ENCODE data around the gene MCTP1.
"Not testable (repeated sequence)": the region's sequence is repeated elsewhere in the genome, so short reads cannot be mapped to it uniquely, and the experiment has no call there.

Gene MCTP1

DNA sequence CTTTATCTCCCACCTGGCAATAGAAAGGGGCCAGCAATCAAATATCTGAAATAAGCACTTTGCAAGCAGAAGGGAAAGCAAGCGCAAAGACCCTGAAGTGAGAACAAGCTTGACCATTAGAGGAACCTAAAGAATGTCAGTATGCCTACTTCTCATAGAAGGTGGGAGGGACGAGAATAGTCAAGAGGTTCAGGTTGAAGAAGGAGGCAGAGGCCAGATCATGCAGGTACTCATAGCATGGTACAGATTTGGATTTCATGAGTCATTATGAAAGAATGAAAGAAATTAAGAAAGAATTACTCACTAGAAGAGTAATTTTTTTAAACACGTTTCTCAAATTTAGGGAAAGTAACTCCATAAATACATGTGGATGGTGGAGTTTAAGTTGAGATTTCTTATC lies 33.7 kb downstream of the MCTP1 start:
- DNase-seq, result no peak

- no peak for DNase-seq
These were observed 40.4 kb downstream of the MCTP1 start for GRCh38 chr5:95244479-95244878.

GRCh38 chr5:95241635-95242034 lies 43.3 kb downstream of the MCTP1 start:
- no peak for DNase-seq

GRCh38 chr5:95241161-95241560 lies 43.7 kb downstream of the MCTP1 start:
- no peak for DNase-seq

- DNase-seq, result no peak
These were observed 46.2 kb downstream of the MCTP1 start for GRCh38 chr5:95238560-95239325.

- no peak for DNase-seq
These were observed 47.6 kb downstream of the MCTP1 start for GRCh38 chr5:95237324-95237723.

GRCh38 chr5:95235439-95235982 lies 49.4 kb downstream of the MCTP1 start:
- no peak for DNase-seq

DNA sequence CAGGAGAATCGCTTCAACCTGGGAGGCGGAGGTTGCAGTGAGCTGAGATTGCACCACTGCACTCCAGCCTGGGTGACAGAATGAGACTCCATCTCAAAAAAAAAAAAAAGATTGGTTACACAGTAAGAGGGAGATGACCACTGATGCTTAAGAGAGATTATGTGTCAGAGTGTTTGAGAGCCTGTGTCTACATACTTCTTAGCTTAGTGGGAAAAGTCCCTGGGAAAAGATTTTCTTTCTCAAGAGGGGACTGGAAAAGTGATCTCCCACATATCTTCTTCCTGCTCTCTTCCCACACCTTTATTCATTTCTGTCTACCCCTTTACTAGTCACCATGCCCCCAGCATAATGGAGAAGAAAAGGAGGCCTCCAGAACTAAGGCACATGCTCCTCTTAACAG lies 55.2 kb downstream of the MCTP1 start:
- DNase-seq, result no peak

- no peak for DNase-seq
These were observed 60.0 kb downstream of the MCTP1 start for GRCh38 chr5:95224701-95225459.

- DNase-seq, result no peak
These were observed 61.2 kb downstream of the MCTP1 start for GRCh38 chr5:95223566-95224258.

DNA sequence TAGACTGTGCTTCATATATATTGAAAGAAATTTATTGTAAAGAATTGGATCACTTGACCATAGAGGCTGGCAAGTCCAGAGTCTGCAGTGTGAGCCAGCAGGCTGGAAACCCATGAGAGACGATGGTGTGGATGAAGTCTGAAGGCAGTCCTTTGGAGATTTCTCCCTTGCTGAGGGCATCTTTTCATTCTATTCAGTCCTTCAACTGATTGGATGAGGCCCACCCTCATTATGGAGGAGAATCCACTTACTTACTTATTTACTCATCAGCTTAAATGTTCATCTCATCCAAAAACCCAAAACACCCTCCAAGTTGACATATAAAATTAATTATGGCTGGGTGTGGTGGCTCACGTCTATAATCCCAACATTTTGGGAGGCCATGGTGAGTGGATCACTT lies 62.1 kb downstream of the MCTP1 start:
- DNase-seq, result no peak

DNA sequence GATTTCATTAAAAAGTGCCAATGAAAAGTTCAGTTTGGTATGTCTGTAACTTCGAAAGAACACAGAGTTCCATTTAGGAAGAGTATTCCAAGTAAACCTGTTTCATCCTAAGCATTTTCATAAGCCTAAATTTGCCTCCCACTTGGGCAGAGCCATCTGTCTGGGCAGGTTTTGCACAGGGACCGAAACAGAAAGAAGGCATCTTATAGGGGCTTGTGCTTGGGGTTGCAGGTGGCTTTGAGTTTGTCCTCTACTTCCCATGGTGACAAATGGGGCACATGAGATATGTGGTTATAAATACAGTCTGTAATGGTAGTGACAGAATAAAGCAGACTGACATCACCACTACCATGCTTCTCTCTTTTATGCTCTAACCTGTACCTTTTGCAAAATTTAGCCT lies 63.7 kb downstream of the MCTP1 start:
- no peak for DNase-seq

DNA sequence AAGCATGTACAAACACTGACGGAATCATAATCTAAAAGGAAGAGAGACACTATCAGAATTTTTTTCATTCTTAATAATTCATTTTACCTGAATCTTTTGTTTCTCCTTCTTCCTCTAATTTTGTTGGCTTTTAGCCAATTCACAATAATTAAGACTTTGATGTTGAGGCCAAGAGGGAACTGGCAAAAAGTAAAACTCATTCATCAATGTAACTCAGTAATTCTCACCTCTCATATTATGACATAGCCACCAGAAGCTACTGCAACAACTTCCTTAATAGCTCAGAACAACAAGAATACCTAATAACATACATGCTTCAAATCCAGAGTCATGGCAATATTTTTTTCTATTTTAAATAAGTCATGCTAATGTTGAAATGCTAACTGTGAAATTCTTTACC lies 64.5 kb downstream of the MCTP1 start:
- DNase-seq, result no peak

DNA sequence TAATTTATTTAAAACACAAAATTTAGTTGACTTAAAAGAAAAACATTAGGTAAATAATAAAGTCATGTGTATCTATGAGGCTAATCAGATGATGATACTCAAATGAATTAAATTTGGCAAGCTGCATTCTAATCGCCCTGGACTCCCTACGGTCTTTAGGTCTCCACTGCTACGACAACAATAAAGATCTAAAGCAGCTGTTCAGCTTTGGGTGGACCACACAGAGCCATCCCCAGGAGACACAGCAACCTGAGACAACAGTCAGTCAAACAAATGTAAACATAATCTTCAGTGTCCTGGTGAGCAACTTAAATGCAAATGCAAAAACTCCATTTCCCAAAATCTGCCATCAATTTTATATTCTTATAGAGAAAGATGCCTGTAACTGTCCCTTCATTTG lies 65.5 kb downstream of the MCTP1 start:
- DNase-seq, result no peak

GRCh38 chr5:95217881-95218280 lies 67.0 kb downstream of the MCTP1 start:
- no peak for DNase-seq

GRCh38 chr5:95217351-95217750 lies 67.5 kb downstream of the MCTP1 start:
- no peak for DNase-seq

DNA sequence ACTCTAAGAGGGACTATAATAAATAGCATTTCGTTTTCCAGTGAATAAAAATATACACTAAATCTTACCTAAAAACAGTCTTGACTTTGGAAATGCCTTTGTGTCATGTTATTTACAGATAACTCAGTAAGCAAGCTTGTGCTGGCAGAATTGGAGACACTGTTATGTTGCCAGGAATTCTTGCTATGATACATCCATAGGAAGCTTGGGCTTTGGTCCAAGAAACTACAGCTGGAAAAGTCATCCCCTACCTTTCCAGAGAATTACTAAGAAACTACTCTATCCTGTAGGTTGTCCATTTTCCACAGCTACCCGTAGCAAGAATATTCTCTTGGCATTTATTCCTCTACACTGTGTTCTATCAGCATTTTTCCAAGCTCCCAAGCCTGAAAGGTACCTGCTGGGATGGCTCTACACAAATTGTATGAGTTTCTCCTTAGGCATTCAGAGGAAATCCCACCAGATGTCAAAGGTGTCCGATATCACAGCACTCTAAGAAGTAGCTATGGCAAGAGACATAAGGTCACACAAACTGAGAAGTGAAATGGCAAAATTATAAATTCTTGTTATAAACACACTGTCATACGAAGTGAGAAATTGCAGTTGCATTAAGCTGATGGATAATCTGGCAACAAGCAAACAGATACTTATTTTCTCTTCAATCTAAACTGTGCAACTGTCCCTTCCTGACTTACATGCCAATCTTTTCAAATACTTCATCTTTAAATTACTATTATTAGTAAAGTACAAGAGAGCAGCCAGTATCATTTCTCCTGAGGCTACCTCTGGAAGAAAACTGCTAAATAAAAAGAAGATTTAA lies 68.5 kb downstream of the MCTP1 start:
- no peak for DNase-seq

DNA sequence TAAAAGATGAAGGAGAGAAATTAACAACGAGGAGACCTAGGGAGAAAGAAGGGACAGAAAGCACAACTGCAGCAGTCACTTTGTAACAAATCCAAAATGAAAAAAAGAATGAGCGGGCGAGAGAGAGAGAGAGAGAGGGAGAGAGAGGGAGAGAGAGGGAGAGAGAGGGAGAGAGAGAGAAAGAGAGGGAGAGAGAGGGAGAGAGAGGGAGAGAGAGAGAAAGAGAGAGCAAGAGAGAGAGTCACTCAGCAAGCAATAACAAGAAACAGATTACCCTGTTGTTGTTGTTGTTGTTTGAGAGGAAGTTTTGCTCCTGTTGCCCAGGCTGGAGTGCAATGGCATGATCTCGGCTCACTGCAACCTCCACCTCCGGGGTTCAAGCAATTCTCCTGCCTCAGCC lies 77.1 kb downstream of the MCTP1 start:
- DNase-seq, result not testable (repeated sequence)

DNA sequence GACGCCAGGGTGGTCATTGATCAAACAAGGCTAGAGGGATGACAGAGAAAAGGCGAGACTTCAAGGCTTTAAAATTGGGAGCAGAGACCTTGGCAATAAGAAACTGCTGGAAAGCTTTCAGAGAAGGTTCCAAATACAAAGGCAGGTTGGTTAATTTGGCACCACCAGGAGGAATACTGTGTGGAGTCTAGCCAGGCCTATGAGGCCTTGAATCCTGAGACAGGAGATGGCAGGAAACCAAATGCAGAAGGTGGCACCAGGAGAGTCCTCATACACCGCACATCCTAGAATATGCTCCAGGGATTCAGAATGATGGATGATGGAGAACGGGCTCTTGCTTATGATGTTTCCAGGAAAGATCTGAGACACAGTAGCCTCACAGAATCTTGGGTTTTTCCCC lies 90.0 kb downstream of the MCTP1 start:
- no peak for DNase-seq

DNA sequence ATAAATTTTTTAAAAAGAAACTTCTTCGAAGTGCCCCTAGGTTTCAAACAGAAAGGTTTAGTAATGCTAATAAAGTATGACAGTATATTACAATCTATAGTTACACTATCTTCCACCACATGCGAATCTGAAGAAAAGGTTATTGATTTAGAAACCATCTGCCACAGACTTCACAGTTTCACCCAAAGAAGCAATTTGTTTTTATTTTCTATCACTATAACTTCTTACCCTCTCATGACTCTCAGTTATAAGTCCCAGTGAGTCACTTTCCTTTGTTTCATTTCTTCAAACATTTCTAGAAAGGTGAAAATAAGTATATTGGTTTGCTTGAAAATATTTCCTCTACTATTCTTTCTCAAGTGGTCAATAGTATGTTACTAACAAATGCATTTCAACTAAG lies 93.6 kb downstream of the MCTP1 start:
- no peak for DNase-seq

DNA sequence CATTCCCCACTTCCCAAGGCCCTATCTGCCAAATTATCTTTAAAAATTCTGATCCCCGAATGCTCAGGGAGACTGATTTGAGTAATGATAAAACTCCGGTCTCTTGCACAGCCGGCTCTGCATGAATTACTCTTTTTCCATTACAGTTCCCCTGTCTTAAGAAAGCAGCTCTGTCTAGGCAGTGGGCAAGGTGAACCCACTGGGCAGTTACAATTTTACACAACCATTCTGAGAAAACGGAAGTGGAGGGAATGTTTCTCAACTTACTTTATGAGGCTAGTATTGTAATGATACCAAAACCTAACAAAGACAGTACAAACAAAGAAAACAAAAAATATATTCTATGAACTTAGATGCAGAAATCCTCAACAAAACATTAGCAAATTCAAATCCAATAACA lies 100.0 kb downstream of the MCTP1 start:
- DNase-seq, result no peak

DNA sequence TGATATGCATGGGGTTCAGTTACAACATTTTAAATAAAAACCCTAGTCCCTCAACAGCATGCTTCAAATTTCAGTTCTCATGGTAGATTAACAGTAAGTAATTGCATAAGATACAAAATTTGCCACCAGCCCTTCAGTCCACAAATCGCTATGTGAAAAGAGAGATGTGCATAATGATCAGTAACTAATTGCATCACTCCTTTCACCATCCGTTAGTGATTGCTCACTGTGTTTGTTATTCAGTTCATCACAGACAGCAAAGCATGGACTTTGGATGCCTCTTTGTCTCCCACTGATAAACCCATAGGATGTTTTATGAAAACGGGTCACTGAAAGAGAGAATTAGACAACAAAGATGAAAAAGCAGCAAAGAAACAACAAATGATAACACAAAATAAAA lies 103.2 kb downstream of the MCTP1 start:
- DNase-seq, result no peak
